Measurements from ENCODE around the gene SLC22A24.
"Not testable (repeated sequence)": the region's sequence is repeated elsewhere in the genome, so short reads cannot be mapped to it uniquely, and the experiment has no call there.

Gene SLC22A24, protein sequence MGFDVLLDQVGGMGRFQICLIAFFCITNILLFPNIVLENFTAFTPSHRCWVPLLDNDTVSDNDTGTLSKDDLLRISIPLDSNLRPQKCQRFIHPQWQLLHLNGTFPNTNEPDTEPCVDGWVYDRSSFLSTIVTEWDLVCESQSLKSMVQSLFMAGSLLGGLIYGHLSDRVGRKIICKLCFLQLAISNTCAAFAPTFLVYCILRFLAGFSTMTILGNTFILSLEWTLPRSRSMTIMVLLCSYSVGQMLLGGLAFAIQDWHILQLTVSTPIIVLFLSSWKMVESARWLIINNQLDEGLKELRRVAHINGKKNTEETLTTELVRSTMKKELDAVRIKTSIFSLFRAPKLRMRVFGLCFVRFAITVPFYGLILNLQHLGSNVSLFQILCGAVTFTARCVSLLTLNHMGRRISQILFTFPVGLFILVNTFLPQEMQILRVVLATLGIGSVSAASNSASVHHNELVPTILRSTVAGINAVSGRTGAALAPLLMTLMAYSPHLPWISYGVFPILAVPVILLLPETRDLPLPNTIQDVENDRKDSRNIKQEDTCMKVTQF
- total RNA-seq, result 0 reads per million in 9 experiments

GRCh38 chr11:63144121-63144520, at the start of gene SLC22A24:
Gene SLC22A24 (minus strand): TSS chr11:63144221. CDS start chr11:63143779, 442 bp downstream.
- Mint-ChIP-seq H3K27ac (no peak within 1 kb of the TSS), H3K4me3 (no peak within 1 kb of the TSS), H3K9me3 (no peaks in the 10 kb centered on the region), H3K27me3 (peaks cover 17 to 39% of the 10 kb centered on the region in 2 donors), H3K4me1 (ENCODE audit: low read depth in 2 of 2) (no peaks in the 10 kb centered on the region), H3K36me3 (ENCODE audit: insufficient read depth) (no peaks in the 10 kb centered on the region)
- ATAC-seq (replicated peaks), result no peak
- DNase-seq, result no peak

DNA sequence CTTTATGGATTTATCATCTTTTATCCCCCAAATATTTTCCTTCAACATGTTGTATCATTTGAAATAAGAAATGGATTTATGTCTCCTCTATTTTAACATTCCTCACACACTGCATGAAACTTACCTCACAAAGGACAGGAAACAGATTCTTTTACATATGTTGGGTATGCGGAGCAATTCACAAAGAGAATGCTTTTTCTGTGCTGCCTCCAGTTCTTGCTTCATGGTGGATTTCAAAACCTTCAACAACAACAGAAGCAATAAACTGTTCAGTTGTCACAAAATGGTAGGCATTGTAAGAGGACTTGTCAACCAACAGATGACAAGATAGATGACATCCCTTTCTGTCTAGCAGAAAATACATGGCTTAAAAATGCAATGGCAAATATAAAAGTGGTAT, 36.5 kb upstream of the SLC22A24 start:
- ATAC-seq (replicated peaks) (no peak), DNase-seq (no peak)
- Mint-ChIP-seq H3K9me3 (peaks cover 0 to 4% of the 10 kb centered on the region in 2 donors), H3K36me3 (ENCODE audit: insufficient read depth) (no peaks in the 10 kb centered on the region), H3K4me3 (no peak overlapping the region), H3K4me1 (ENCODE audit: low read depth in 2 of 2) (no peaks in the 10 kb centered on the region), H3K27me3 (peaks cover 43 to 65% of the 10 kb centered on the region in 2 donors), H3K27ac (no peak overlapping the region)

DNA sequence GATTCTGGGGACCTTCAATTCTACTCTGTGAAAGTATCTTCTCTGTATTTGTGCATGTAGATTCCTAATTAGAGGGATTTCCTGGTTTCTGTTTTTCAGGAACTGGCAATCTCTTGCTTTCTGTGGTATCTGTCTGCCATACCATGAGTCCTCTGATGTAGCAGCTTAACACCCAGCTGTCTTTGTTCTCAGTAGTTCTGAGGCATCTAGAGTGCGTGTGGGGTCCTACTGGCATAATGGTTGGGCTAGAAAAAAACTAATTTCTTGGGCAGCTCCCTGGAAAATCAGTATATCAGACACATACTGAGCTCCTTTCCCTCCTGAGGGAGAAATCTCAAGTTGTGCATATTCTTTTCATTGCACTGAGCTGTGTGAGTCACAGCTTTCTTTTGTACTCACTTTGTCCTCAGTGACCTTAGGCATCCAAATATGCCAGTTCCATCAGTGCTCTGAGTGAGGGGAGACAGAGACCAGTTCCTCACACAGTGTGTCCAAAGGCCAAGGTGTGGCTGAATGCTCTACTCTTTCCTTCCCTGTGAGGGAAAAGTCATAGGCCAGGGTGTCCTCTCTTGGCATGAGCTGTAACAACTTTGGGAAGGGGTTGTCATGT, 35.5 kb upstream of the SLC22A24 start:
- Mint-ChIP-seq H3K27me3 (peaks cover 46 to 63% of the 10 kb centered on the region in 2 donors), H3K9me3 (peaks cover 0 to 4% of the 10 kb centered on the region in 2 donors), H3K27ac (no peak overlapping the region), H3K4me1 (ENCODE audit: low read depth in 2 of 2) (no peaks in the 10 kb centered on the region), H3K4me3 (no peak overlapping the region), H3K36me3 (ENCODE audit: insufficient read depth) (no peaks in the 10 kb centered on the region)
- DNase-seq (no peak), ATAC-seq (replicated peaks) (no peak)

DNA sequence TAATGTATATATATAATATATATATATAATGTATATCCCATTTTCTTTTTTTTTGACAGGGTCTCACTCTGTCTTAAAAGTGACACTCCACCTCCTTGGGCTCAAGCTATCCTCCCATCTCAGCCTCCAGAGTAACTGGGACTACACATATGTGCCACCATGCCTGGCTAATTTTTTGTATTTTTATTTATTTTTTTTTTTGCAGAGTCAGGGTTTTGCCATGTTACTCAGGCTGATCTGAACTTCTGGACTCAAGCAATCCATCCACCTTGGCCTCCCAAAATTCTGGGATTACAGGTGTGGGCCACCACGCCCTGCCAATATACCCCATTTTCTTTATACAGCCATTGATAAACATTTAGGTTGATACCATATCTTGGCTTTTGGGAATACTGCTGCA, 33.9 kb upstream of the SLC22A24 start:
- peaks cover 40 to 53% of the 10 kb centered on the region in 2 donors for H3K27me3 Mint-ChIP-seq
- no peak for ATAC-seq (replicated peaks)
- peaks cover 0 to 4% of the 10 kb centered on the region in 2 donors for H3K9me3 Mint-ChIP-seq
- no peak overlapping the region for H3K4me3 Mint-ChIP-seq
- no peak overlapping the region for H3K27ac Mint-ChIP-seq
- H3K4me1 Mint-ChIP-seq (ENCODE audit: low read depth in 2 of 2), result no peaks in the 10 kb centered on the region
- DNase-seq, result no peak
- no peaks in the 10 kb centered on the region for H3K36me3 Mint-ChIP-seq (ENCODE audit: insufficient read depth)

DNA sequence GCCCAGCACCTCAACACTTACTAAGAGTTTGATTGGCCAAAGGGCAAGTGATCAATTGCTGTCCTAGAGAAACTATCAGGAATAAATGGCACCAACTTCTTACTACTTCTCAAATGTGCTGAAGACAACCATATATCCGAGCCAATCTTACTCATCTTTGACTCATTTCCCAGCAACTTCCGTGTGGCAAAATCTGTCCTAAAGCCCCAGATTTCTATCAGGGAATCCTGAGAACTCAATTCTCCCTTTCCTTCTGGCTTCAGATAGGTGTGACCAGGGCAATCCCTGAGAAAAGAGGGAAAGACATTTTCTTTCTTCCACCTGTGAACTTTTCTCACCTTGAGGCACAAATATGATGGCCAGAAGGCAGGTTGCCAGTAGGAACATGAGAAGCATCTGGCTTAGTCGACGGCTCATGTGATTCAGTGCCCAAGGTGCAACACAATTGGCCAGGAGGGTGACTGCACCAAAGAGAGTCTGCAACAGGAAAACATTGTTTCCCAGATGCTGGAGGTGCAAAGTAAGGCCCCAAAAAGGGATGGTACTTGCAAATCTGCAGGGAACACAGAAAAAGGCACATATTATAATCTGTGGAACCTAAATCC, 21.8 kb upstream of the SLC22A24 start:
- DNase-seq (no peak), ATAC-seq (replicated peaks) (no peak)
- H3K27me3 Mint-ChIP-seq, result peaks cover 72 to 88% of the 10 kb centered on the region in 2 donors
- no peak overlapping the region for H3K27ac Mint-ChIP-seq
- no peaks in the 10 kb centered on the region for H3K4me1 Mint-ChIP-seq (ENCODE audit: low read depth in 2 of 2)
- no peaks in the 10 kb centered on the region for H3K36me3 Mint-ChIP-seq (ENCODE audit: insufficient read depth)
- no peak overlapping the region for H3K4me3 Mint-ChIP-seq
- no peaks in the 10 kb centered on the region for H3K9me3 Mint-ChIP-seq

- ATAC-seq (replicated peaks) (no peak), DNase-seq (no peak)
- Mint-ChIP-seq H3K4me1 (ENCODE audit: low read depth in 2 of 2) (no peaks in the 10 kb centered on the region), H3K4me3 (no peak overlapping the region), H3K36me3 (ENCODE audit: insufficient read depth) (no peaks in the 10 kb centered on the region), H3K27ac (no peak overlapping the region), H3K27me3 (peaks cover 58 to 81% of the 10 kb centered on the region in 2 donors), H3K9me3 (no peaks in the 10 kb centered on the region)
Observed at GRCh38 chr11:63155794-63156193, 11.8 kb upstream of the SLC22A24 start.

- H3K9me3 Mint-ChIP-seq, result no peaks in the 10 kb centered on the region
- no peaks in the 10 kb centered on the region for H3K4me1 Mint-ChIP-seq (ENCODE audit: low read depth in 2 of 2)
- no peaks in the 10 kb centered on the region for H3K36me3 Mint-ChIP-seq (ENCODE audit: insufficient read depth)
- H3K27me3 Mint-ChIP-seq, result peaks cover 17 to 27% of the 10 kb centered on the region in 2 donors
- H3K27ac Mint-ChIP-seq, result no peak overlapping the region
- no peak overlapping the region for H3K4me3 Mint-ChIP-seq
- DNase-seq, result no peak
- no peak for ATAC-seq (replicated peaks)
Observed at GRCh38 chr11:63146581-63146980, 2.6 kb upstream of the SLC22A24 start.

DNA sequence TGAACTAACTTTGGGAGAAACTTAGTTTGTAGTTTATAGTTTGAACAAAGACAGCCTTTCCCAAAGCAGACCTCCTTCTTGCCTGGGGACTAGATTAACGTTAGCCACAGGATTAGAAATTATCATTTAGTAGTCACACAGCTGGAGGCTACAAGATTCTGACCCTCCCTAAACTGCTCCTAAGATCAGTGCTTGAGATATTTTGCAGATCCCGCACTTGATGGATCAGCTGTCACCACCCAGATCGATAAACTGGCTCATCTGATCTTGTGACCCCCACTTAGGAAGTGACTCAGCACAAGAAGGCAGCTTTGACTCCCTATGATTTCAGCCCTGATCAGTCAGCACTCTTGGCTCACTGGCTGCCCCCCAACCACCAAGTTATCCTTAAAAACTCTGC, 1.6 kb downstream of the SLC22A24 start:
- no peak for DNase-seq
- no peaks in the 10 kb centered on the region for H3K36me3 Mint-ChIP-seq (ENCODE audit: insufficient read depth)
- H3K27me3 Mint-ChIP-seq, result peaks cover 25 to 51% of the 10 kb centered on the region in 2 donors
- H3K4me1 Mint-ChIP-seq (ENCODE audit: low read depth in 2 of 2), result no peaks in the 10 kb centered on the region
- no peak overlapping the region for H3K4me3 Mint-ChIP-seq
- H3K27ac Mint-ChIP-seq, result no peak overlapping the region
- no peaks in the 10 kb centered on the region for H3K9me3 Mint-ChIP-seq
- no peak for ATAC-seq (replicated peaks)

DNA sequence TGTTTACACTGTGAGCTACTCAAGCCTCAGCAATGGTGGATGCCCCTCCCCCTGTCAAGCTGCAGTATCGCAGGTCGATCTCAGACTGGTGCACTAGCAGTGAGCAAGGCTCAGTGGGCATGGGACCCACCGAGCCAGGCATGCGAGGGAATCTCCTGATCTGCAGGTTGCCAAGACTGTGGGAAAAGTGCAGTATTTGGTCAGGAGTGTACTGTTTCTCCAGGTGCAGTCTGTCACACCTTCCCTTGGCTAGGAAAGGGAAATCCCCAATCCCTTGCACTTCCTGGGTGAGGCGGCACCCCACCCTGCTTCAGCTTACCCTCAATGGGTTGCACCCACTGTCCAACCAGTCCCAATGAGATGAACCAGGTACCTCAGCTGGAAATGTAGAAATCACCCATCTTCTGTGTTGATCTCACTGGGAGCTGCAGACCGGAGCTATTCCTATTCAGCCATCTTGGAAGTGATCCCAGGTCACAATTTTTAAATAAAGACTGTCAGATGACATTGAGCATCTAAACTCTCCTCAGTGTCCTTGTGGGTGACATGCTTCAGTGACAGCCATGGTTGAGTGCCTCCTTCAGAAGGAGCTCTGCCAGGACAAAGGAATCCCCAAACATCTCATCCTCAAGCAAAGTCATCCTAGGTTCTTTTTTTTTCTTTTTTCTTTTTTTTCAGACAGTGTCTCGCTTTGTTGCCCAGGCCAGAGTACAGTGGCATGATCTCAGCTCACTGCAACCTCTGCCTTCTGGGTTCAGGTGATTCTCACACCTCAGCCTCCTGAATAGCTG, 10.8 kb downstream of the SLC22A24 start:
- no peak overlapping the region for H3K27ac Mint-ChIP-seq
- H3K4me1 Mint-ChIP-seq (ENCODE audit: low read depth in 2 of 2), result peaks cover 0 to 5% of the 10 kb centered on the region in 2 donors
- DNase-seq (no peak), ATAC-seq (replicated peaks) (no peak)
- H3K9me3 Mint-ChIP-seq, result peaks cover 0 to 6% of the 10 kb centered on the region in 2 donors
- no peaks in the 10 kb centered on the region for H3K36me3 Mint-ChIP-seq (ENCODE audit: insufficient read depth)
- H3K27me3 Mint-ChIP-seq, result peaks cover 70 to 96% of the 10 kb centered on the region in 2 donors
- H3K4me3 Mint-ChIP-seq, result no peak overlapping the region

- ATAC-seq (replicated peaks), result no peak
- Mint-ChIP-seq H3K4me3 (no peak overlapping the region), H3K36me3 (ENCODE audit: insufficient read depth) (no peaks in the 10 kb centered on the region), H3K4me1 (ENCODE audit: low read depth in 2 of 2) (no peaks in the 10 kb centered on the region), H3K27ac (no peak overlapping the region), H3K27me3 (peaks cover 24 to 25% of the 10 kb centered on the region in 2 donors), H3K9me3 (peaks cover 0 to 5% of the 10 kb centered on the region in 2 donors)
- DNase-seq, result no peak
Observed at GRCh38 chr11:63099555-63099954, 44.5 kb downstream of the SLC22A24 start.

- DNase-seq, result no peak
- Mint-ChIP-seq H3K4me3 (no peak overlapping the region), H3K9me3 (no peaks in the 10 kb centered on the region), H3K27me3 (peaks cover 72 to 73% of the 10 kb centered on the region in 2 donors), H3K36me3 (ENCODE audit: insufficient read depth) (no peaks in the 10 kb centered on the region), H3K4me1 (ENCODE audit: low read depth in 2 of 2) (no peaks in the 10 kb centered on the region), H3K27ac (no peak overlapping the region)
- no peak for ATAC-seq (replicated peaks)
Observed at GRCh38 chr11:63080682-63081081, 63.3 kb downstream of the SLC22A24 start.

DNA sequence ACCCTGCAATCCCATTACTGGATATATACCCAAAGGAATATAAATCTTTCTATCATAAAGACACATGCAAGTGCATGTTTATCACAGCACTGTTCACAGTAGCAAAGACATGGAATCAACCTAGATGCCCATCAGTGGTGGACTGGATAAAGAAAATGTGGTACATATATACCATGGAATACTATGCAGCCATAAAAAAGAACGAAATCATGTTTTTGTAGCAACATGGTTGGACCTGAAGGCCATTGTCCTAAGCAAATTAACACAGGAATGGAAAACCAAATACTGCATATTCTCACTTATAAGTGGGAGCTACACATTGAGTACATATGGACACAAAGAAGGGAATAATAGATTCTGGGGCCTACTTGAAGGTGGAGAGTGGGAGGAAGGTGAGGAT, 97.8 kb downstream of the SLC22A24 start:
- H3K9me3 Mint-ChIP-seq; H3K36me3 Mint-ChIP-seq (ENCODE audit: insufficient read depth); DNase-seq; H3K4me3 Mint-ChIP-seq; H3K27ac Mint-ChIP-seq; H3K4me1 Mint-ChIP-seq (ENCODE audit: low read depth in 2 of 2); ATAC-seq (replicated peaks): not testable (repeated sequence)
- peaks cover 47 to 54% of the 10 kb centered on the region in 2 donors for H3K27me3 Mint-ChIP-seq

DNA sequence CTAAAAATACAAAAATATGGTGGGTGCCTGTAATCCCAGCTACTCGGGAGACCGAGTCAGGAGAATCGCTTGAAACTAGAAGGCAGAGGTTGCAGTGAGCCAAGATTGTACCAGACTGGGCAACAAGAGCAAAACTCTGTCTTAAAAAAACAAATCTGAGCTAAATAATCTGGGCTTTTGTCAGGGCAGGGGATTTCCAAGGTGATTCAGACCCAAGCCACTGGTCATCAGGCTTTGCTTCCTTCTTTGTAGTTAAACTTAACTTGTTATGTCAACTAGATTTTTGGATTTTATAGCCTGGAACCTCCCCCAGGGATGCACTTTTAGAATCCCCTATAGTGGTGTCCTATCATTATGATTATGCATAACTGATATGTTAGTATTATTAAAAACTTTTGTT, 101.4 kb downstream of the SLC22A24 start:
- H3K36me3 Mint-ChIP-seq (ENCODE audit: insufficient read depth), result no peaks in the 10 kb centered on the region
- ATAC-seq (replicated peaks) (no peak), DNase-seq (no peak)
- H3K4me3 Mint-ChIP-seq, result no peak overlapping the region
- no peak overlapping the region for H3K27ac Mint-ChIP-seq
- no peaks in the 10 kb centered on the region for H3K9me3 Mint-ChIP-seq
- H3K4me1 Mint-ChIP-seq (ENCODE audit: low read depth in 2 of 2), result no peaks in the 10 kb centered on the region
- peaks cover 53 to 54% of the 10 kb centered on the region in 2 donors for H3K27me3 Mint-ChIP-seq
